Measurements from ENCODE around the gene CTAGE15. TPM values are rescaled to one million over a fixed set of nuclear protein-coding genes. Genes with fewer than 3 reads are reported as not detected.
A peak's percentile ranks its signal among the peaks of the same experiment; 100 is the strongest.
"Not testable (repeated sequence)": the region's sequence is repeated elsewhere in the genome, so short reads cannot be mapped to it uniquely, and the experiment has no call there.

Gene CTAGE15
- total RNA-seq, 1 donor from 2014 or later, result 0.19 TPM

- not testable (repeated sequence) for H3K36me3 ChIP-seq; H3K4me3 ChIP-seq; H3K4me1 Mint-ChIP-seq; DNase-seq (ENCODE audit: low spot score); H2AFZ ChIP-seq (replicated peaks); H3K9me3 ChIP-seq (ENCODE audit: low read depth); H3K27me3 Mint-ChIP-seq (ENCODE audit: insufficient read depth, low read depth); H3K4me3 Mint-ChIP-seq; H3K9ac ChIP-seq; H4K20me1 ChIP-seq (ENCODE audit: low read depth); H3K4me2 ChIP-seq; H3K4me1 ChIP-seq; H3K27ac ChIP-seq; H3K27me3 ChIP-seq; H3K79me2 ChIP-seq (ENCODE audit: low read depth); H3K27ac Mint-ChIP-seq; H3K36me3 Mint-ChIP-seq; H3F3A ChIP-seq (ENCODE audit: low read depth); H3K9me3 Mint-ChIP-seq
- peak; percentile 33 for TF ChIP-seq CTCF (IDR thresholded peaks at IDR 0.05)
Measured at GRCh38 chr7:143615545-143615944, 43.9 kb downstream of the CTAGE15 start.

GRCh38 chr7:143617204-143617603 is 45.6 kb downstream of the CTAGE15 start:
- DNase-seq (ENCODE audit: low spot score); H3K4me2 ChIP-seq; H3K4me3 Mint-ChIP-seq; H3K27ac ChIP-seq; H3K9ac ChIP-seq; H3K4me1 ChIP-seq; H3K27me3 Mint-ChIP-seq (ENCODE audit: insufficient read depth, low read depth); H3K4me1 Mint-ChIP-seq; H3K36me3 Mint-ChIP-seq; H3K27me3 ChIP-seq; H3F3A ChIP-seq (ENCODE audit: low read depth); H3K9me3 ChIP-seq (ENCODE audit: low read depth); H2AFZ ChIP-seq (replicated peaks); H4K20me1 ChIP-seq (ENCODE audit: low read depth); H3K9me3 Mint-ChIP-seq; H3K27ac Mint-ChIP-seq; H3K79me2 ChIP-seq (ENCODE audit: low read depth); H3K4me3 ChIP-seq; H3K36me3 ChIP-seq: not testable (repeated sequence)

GRCh38 chr7:143620058-143620457 is 48.5 kb downstream of the CTAGE15 start:
- H3K9me3 Mint-ChIP-seq; H3K27me3 Mint-ChIP-seq (ENCODE audit: insufficient read depth, low read depth); H3K79me2 ChIP-seq (ENCODE audit: low read depth); H3K27ac Mint-ChIP-seq; H3K4me1 ChIP-seq; H3K36me3 Mint-ChIP-seq; H3K4me1 Mint-ChIP-seq; H3K4me2 ChIP-seq; H3K9me3 ChIP-seq (ENCODE audit: low read depth); H3F3A ChIP-seq (ENCODE audit: low read depth); H3K9ac ChIP-seq; DNase-seq (ENCODE audit: low spot score); H3K4me3 Mint-ChIP-seq; H3K27ac ChIP-seq; H3K36me3 ChIP-seq; H3K27me3 ChIP-seq; H2AFZ ChIP-seq (replicated peaks); H4K20me1 ChIP-seq (ENCODE audit: low read depth); H3K4me3 ChIP-seq: not testable (repeated sequence)

GRCh38 chr7:143620646-143621045 is 49.0 kb downstream of the CTAGE15 start, which contains the start of gene TCAF2:
Gene TCAF2 (plus strand): TSS chr7:143620974.
- H3K79me2 ChIP-seq (ENCODE audit: low read depth); H3K9me3 ChIP-seq (ENCODE audit: low read depth); H3K4me2 ChIP-seq; H3K9me3 Mint-ChIP-seq; H3K36me3 ChIP-seq; H3K27ac Mint-ChIP-seq; H3K4me3 ChIP-seq; H3K27me3 Mint-ChIP-seq (ENCODE audit: insufficient read depth, low read depth); H2AFZ ChIP-seq (replicated peaks); H3K4me1 Mint-ChIP-seq; H3K36me3 Mint-ChIP-seq; H3K9ac ChIP-seq; H3K4me3 Mint-ChIP-seq; DNase-seq (ENCODE audit: low spot score); H3K27me3 ChIP-seq; H3K4me1 ChIP-seq; H4K20me1 ChIP-seq (ENCODE audit: low read depth); H3F3A ChIP-seq (ENCODE audit: low read depth); H3K27ac ChIP-seq: not testable (repeated sequence)

GRCh38 chr7:143621175-143621574 is 49.6 kb downstream of the CTAGE15 start:
- not testable (repeated sequence) for DNase-seq (ENCODE audit: low spot score); H2AFZ ChIP-seq (replicated peaks); H3K36me3 Mint-ChIP-seq; H3K4me1 Mint-ChIP-seq; H3K4me3 Mint-ChIP-seq; H4K20me1 ChIP-seq (ENCODE audit: low read depth); H3F3A ChIP-seq (ENCODE audit: low read depth); H3K36me3 ChIP-seq; H3K9me3 ChIP-seq (ENCODE audit: low read depth); H3K4me3 ChIP-seq; H3K27ac Mint-ChIP-seq; H3K27ac ChIP-seq; H3K4me2 ChIP-seq; H3K4me1 ChIP-seq; H3K27me3 ChIP-seq; H3K27me3 Mint-ChIP-seq (ENCODE audit: insufficient read depth, low read depth); H3K9me3 Mint-ChIP-seq; H3K79me2 ChIP-seq (ENCODE audit: low read depth); H3K9ac ChIP-seq

- not testable (repeated sequence) for H3F3A ChIP-seq (ENCODE audit: low read depth); H3K4me3 Mint-ChIP-seq; H3K79me2 ChIP-seq (ENCODE audit: low read depth); H3K27me3 ChIP-seq; H3K9me3 Mint-ChIP-seq; H3K27me3 Mint-ChIP-seq (ENCODE audit: insufficient read depth, low read depth); H3K4me1 ChIP-seq; H4K20me1 ChIP-seq (ENCODE audit: low read depth); H3K4me2 ChIP-seq; H3K4me3 ChIP-seq; H3K9me3 ChIP-seq (ENCODE audit: low read depth); H3K36me3 ChIP-seq; H3K27ac Mint-ChIP-seq; H3K36me3 Mint-ChIP-seq; H3K27ac ChIP-seq; DNase-seq (ENCODE audit: low spot score); H3K4me1 Mint-ChIP-seq; H3K9ac ChIP-seq; H2AFZ ChIP-seq (replicated peaks)
Measured at GRCh38 chr7:143622130-143622529, 50.5 kb downstream of the CTAGE15 start.

Small RNA genes within 50 kb of the gene (small RNA-seq; reads per million reads assigned to genes)
- not detected for gene AC073264.2
- not detected for gene RNU6-162P

Other genes with a start within 250 kb of the CTAGE15 start
- 20.1 and 46.5 TPM in 2 replicates for gene FAM131B, start 209.1 kb upstream of the CTAGE15 start, total RNA-seq (ENCODE audit: low replicate concordance)
- 5.2 and 21.5 TPM in 2 replicates for gene ZYX, start 190.5 kb upstream of the CTAGE15 start, total RNA-seq (ENCODE audit: low replicate concordance)
- gene EPHA1, start 162.9 kb upstream of the CTAGE15 start, total RNA-seq (ENCODE audit: low replicate concordance), result 4.1 and 6.0 TPM in 2 replicates
- not detected in 2 replicates for gene TAS2R60, start 128.3 kb upstream of the CTAGE15 start, total RNA-seq (ENCODE audit: low replicate concordance)
- not detected in 2 replicates for gene TAS2R41, start 93.9 kb upstream of the CTAGE15 start, total RNA-seq (ENCODE audit: low replicate concordance)
- gene TCAF2, start 49.2 kb downstream of the CTAGE15 start, total RNA-seq (ENCODE audit: low replicate concordance), result 0.03 and 0.22 TPM in 2 replicates
- 0.07 TPM in 1 of 2 replicates, not detected in the other for gene CTAGE6, start 185.9 kb downstream of the CTAGE15 start, total RNA-seq (ENCODE audit: low replicate concordance)

Data from neural progenitor cell (in vitro differentiated cells).